A549 treated with RU486 at 1 μM for 4 hours (cell line): ENCODE measurements around the gene NXPE1. TPM values are rescaled to one million over a fixed set of nuclear protein-coding genes. Genes with fewer than 3 reads are reported as not detected.

Source experiments
- total RNA-seq: library from RNA; stranded (reverse); fragments of 200-300 nt; extraction: Qiagen RNA extraction; gene quantifications from 5 replicates; pipeline ENCODE4 v1.2.3, GENCODE V29; 2022; ENCODE audit warnings: low read depth

NXPE1 gene
- total RNA-seq, result not detected in 5 replicates

DNA sequence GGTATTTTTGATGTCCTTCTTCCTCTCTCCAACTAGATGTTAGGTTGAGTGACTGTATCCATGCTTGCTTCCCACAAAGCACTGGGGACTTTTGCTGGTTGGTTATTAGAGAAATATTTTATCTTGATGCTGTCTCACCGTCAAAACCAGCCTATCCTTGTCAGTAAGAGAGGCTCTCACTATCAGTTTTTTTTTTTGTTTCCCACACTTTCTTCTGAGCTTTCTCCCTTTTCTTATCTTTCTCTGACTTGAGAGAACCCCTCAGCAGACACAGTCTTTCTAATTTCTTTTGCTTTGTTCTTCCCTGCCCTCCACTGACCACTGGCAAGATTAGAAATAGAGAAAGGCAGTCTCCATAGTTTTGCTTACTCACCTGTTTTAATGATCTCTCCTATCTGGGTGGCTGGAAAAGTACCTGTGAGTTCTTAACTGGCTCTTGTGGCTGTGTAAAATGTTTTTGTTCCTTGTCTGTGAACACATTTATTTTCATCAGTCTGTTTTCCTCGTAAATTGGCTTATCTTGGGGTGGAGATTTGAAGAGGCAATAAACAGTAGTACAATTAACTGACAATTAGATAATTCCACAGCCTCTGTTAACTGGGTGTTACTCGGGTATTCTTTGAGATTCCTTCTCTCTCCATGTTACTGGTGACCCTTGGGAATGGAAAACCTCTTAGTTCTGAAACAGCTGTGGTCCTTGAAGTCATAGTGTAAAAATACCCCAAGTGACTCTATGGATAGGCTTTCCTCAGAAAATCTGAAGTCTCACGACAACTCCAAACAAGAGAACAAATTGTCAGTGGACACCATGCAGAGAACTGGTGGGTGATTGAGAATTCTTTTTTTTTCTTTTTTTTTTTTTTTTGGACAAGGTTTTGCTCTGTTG is at the start of gene NXPE1:
NXPE1 (minus strand) TSS at position 457 of the 886 bp plus-strand sequence. CDS start 8,680 bp downstream, outside the sequence.

GRCh38 chr11:114595571-114595970 is 35.9 kb upstream of the NXPE1 start, which contains the start of gene NXPE4:
TSS of gene NXPE4 (minus strand) at chr11:114595786. CDS start at chr11:114594759, 1,027 bp downstream.

Other genes with a start within 250 kb of the NXPE1 start
- 2.9 to 4.7 TPM (median 3.8 TPM) in 5 replicates for gene C11orf71, start 159.4 kb downstream of the NXPE1 start, total RNA-seq
- gene RBM7, start 159.2 kb downstream of the NXPE1 start, total RNA-seq, result 19.7 to 29.4 TPM (median 23.5 TPM) in 5 replicates
- gene REXO2, start 120.4 kb downstream of the NXPE1 start, total RNA-seq, result 84.1 to 113 TPM (median 102 TPM) in 5 replicates
- not detected in 5 replicates for gene NXPE4, start 35.9 kb upstream of the NXPE1 start, total RNA-seq
- gene NXPE2, start 118.6 kb upstream of the NXPE1 start, total RNA-seq, result not detected in 5 replicates